GM21390 (cell line): ENCODE measurements around the gene CHTF8.
"Not testable (repeated sequence)": the region's sequence is repeated elsewhere in the genome, so short reads cannot be mapped to it uniquely, and the experiment has no call there.

Source experiments
- ATAC-seq: cut with Tn5 transposase; IDR thresholded peaks from one replicate; pipeline ENCODE4 v1.9.1; 2021; ENCODE audit not compliant: unreplicated experiment

The CHTF8 gene

DNA sequence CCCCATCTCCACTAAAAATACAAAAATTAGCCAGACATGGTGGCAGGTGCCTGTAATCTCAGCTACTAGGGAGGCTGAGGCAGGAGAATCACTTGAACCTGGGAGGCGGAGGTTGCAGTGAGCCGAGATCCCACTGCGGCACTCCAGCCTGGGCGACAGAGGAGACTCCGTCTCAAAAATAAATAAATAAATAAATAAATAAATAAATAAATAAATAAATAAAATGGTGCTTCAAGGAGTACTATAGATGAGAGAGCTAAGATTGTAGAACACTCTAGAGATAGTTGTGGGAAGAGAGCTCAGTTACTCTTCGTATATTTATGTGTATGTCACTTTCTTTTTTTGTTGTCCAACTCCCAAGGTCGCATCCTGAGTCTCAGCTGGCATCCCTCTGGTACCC is 7.1 kb upstream of the CHTF8 start:
- ATAC-seq: not testable (repeated sequence)

DNA sequence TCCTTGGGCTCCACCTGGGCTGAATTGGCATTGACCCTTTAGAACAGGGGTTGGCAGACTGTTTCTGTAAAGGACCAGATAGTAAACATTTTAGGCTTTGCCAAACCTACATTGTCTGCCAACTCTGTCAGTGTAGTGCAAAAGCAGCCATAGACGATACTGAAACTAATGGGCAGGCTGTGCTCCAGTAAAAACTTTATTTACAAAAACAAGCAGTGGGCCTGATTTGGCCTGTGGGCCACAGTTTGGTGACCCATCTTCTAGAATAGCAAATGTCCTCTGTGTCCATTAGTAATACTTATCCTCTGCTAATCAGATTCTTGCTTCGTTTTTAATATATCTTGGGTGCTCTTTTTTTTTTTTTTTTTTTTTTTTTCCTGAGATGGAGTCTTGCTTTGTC is 6.2 kb upstream of the CHTF8 start:
- ATAC-seq: no peak

DNA sequence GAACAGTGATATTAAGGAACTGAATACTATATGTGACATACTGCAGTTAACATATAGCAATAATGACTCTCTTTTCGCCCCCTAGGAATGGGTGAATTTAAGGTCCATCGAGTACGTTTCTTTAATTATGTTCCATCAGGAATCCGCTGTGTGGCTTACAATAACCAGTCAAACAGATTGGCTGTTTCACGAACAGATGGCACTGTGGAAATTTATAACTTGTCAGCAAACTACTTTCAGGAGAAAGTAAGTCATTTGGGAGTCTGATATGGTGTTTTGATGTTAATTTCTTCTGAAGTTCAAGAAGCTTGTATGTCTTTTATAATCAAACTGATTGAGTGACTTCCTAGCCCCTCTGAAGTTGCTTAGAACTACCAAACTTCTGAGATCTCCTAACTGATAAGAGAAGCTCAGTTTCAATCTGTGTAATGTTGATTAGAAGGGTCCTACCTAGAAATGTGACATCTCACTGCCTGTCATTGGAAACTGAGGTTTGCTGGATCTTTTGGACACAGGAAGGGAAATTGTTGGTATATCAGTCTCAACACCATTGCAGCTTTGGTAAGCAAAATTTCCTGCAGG is 1.1 kb upstream of the CHTF8 start:
- ATAC-seq: no peak

DNA sequence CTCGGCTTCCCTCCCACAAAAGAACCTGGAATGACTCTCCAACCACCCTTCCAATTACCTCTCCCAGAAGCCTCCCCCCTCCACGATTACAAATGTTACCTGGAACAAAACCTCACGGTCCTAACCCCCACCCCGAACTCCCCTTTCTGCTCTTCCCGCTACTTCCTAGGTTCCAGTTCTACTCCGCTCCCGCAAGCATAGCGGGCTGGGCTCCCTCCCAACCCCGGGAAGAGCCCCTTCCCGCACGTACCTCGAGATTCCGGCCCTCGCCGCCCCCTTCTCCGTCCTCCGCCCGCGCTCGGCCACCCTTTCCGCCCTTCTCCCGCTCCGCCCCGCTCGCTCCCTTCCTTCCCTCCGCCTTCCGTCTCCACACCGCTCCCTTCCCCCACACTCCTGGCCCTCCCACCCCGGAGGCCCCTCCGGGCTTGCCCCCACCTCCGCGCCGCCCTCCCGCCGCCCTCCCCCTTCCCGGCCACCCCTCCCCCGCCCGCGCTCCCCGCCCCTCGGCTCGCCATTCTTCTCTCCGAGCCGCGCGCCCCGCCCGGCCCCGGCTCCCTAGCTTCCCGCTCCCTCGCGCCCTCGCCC is 457 bp downstream of the CHTF8 start:
- ATAC-seq: peak; percentile 41

DNA sequence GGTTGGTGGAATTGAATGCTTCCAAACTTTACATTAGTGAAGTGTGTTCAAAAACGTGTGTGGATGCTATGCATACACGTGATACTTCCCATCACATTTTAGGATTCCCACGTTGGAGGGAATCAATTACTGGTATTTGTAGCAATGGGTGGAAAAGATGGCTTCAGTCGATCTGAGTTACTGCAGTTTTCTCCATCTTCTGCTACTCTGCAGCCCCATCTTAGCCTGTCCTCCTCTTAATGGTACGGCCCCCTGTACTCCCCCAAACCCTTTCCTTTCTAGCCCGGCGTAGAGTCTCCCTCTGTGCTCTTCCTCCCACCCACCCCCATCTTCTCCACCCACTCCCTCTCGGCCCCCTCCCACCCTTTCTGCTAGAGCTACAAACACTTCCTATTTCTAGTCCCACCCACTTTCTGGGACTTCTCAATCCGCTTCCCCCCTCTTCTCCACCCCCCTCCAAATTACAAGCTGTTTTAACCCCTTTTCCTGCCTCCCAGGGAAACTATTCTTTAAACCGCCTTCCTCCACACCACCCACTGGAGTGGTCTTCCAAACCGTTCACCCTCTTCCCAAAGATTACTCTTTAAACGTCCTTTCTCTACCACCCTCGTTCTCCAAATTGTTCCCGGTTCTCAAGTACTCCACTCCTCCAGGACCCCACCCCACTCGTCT is 1.1 kb downstream of the CHTF8 start:
- ATAC-seq: no peak

DNA sequence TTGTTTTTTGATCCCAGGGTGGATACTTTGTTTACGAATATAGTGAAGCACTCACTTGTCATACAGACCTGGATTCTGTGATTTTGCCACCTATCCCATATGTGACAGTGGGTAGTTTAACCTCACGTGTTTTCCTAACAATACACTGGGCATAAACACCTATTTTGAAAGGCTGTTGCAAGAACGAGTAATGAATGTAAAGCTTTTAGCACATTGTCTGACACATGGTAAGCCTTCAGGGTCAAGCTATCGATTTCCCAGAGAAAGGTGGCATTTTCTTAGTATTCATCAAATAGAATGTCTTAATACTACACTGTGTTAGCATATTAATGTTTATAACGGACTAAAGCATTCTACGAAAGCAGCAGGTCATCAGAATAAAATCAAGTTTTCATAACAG is 1.9 kb downstream of the CHTF8 start:
- no peak for ATAC-seq

DNA sequence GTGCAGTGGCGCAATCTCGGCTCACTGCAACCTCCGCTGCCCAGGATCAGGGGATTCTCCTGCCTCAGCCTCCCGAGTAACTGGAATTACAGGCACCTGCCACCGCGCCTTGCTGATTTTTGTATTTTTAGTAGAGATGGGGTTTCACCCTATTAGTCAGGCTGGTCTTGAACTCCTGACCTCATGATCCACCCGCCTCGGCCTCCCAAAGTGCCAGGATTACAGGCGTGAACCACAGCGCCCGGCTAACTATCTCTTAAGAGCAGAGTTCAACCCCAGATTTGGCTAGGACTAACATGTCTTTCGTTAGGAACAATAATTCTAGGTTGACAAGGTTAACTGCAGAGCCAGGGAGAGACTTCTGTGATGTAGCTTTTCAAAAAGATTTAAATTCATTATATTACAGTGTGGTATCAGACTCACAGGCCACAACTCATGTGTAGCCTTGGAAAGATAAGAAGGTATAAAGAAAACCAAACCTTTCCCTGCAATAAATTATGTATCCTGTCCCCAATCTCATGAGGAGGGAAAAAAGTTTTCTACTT is 4.3 kb downstream of the CHTF8 start:
- ATAC-seq: no peak

DNA sequence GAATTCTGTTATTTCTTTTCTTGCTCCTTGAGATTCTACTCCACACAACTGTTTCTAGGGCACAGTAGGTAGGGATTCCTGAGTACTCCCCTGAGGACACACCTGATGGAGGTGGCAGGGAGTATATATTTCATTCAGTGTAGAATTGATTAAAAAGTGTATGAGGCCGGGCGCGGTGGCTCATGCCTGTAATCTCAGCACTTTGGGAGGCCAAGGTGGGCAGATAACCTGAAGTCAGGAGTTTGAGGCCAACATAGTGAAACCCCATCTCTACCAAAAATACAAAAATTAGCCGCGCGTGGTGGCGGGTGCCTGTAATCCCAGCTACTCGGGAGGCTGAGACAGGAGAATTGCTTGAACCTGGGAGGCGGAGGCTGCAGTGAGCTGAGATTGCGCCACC is 5.6 kb downstream of the CHTF8 start:
- ATAC-seq: not testable (repeated sequence)

DNA sequence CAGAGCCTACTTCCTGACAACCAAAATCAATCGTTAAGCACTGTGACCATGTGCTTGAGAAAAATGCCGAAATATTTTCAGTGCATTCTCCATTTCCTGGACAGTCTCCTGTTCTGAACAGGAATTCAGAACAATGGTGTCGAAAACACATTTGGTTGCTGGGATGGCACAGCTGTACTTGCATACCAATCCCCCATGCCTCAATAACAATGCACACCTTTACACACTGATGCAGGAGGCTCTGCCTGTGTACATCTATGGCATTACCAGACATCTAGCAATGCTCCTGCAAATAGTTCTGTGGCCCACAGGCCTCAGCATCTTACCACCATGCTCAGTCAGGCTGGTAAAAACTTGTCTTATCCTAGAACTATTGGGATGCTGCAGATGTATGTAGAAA is 6.2 kb downstream of the CHTF8 start:
- no peak for ATAC-seq

DNA sequence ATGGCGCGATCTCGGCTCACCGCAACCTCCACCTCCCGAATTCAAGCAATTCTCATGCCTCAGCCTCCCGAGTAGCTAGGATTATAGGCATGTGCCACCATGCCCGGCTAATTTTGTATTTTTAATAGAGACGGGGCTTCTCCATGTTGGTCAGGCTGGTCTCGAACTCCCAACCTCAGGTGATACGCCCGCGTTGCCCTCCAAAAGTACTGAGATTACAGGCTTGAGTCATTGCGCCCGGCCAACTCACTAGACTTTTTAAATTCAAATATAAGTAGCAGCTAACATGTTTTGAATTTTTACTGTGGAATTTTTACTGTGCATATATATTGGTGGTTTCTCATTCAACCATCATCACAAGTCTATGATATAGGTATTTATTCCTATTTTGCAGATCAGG is 7.4 kb downstream of the CHTF8 start:
- not testable (repeated sequence) for ATAC-seq

DNA sequence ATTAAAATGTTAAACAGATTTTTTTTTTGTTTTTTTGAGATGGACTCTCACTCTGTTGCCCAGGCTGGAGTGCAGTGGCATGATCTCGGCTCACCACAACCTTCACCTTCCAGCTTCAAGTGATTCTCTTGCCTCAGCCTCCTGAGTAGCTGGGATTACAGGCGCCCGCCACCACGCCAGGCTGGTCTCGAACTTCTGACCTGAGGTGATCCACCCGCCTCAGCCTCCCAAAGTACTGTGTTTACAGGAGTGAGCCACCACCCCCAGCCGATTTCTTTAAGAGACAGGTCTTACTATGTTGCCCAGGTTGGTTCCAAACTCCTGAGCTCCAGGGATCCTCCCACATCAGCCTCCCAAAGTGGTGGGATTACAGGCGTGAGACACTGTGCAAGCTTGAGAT is 8.0 kb downstream of the CHTF8 start:
- not testable (repeated sequence) for ATAC-seq

DNA sequence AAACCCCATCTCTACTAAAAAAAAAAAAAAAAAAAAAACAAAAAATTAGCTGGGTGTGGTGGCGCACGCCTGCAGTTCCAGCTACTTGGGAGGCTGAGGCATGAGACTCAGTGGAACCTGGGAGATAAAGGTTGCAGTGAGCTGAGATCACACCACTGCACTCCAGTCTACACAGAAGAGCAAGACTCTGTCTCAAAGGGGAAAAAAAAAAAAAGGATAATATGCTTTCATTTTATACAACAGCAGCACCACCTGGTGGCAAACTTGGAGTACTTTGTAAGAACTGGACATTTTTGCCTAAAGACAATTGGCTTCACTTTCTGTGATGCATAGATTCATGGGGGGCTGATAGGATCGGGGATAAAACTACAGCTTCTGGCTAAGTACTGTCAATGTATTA is 8.5 kb downstream of the CHTF8 start:
- ATAC-seq: no peak

DNA sequence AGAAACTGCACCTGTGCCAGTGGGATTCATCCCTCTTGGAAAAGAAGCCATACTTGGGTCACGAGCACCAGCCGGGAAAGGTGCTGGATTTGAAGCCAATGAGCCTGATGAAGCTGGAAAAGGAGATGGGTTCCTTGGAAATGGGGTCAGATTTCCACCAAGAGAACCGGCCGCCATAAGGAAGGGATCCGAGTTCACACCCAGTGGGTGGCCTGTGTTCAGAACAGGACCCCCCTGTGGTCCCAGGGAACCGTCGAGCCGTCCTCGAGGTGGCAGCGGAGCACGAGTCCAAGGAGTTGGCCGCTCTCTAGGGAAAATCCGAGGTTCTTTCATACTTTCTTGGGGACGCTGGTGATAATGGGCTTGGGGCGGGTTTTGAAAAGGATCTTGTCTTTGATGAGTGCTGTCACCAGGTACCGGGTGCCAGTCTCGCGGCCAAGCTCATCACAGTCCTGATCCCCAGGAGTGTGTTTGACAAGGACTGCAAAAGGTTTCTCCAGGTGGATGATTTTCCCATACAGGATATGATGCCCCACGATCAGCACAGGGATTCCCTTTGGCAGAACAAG is 12.2 kb downstream of the CHTF8 start:
- no peak for ATAC-seq

DNA sequence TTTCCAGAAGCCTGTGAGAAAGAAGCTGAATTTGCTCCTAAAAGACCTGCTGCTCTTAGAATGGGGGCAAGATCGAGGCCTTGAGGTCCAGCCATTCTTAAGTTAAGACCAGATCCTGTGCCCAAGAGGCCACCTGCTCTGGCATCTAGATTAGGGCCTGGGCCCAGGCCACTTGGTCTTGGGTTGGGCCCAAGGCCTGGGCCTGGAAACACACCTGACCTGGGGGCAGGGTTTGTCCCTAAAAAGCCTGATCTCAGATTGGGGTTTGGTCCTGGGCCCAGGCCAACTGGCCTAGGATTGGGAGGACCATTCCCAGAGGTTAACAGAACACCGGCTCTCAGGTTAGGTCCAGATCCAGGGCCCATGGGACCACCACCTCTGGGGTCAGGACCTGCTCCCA is 12.9 kb downstream of the CHTF8 start:
- no peak for ATAC-seq

DNA sequence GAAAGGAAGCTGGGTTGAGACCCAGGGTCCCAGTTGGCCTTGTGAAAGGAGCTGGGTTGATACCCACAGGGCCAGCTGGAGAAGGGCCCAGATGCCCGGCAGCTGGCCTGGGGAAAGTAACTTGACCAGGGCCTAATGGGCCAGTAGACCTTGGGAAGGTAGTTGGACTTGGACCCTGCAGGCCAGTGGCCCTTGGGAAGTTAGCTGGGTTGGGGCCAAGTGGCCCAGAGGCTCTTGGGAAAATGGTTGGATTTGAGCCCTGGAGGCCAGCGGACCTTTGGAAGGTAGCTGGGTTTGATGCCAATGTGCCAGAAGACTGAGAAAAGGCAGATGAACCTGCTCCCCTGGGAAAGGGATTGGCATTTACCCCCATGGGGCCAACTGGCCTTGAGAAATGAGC is 13.4 kb downstream of the CHTF8 start:
- ATAC-seq: no peak

DNA sequence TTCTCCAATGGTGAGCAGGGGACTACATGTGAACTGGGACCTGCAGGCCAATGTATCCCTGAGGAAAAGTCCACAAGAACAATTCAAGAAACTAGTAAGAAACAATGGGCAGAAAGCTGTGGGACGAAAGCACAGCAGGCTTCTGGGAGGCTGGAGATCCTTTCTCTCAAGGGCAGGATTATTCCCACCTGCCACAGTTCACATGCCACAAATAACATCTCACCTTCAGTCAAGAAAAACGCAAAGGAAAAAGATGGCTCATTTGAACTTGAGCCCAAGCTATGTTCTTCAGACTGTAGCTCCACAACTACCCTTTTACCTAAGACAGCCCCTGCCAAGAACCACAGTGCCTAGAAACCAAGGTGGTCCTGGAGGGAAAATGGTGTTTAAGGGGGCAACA is 13.9 kb downstream of the CHTF8 start:
- no peak for ATAC-seq

DNA sequence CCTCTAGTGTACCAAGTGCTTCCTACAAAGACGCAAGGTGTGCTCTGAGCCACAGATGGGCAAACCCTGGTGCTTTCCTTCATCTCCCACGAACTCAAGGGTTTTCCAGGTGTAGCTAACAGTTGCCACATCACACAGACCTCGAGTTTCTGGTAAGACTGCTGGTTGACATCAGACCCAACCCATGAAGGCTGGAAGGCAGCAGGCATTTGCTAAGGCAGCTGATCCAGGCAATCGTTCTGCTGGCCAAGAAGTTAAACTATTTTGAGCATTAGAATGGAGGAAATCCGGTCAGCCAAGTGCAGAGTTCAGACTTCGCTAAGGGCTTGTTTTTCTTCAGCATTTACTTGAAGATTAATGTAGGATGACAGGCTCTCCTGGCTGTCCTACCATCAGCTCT is 15.5 kb downstream of the CHTF8 start:
- no peak for ATAC-seq

DNA sequence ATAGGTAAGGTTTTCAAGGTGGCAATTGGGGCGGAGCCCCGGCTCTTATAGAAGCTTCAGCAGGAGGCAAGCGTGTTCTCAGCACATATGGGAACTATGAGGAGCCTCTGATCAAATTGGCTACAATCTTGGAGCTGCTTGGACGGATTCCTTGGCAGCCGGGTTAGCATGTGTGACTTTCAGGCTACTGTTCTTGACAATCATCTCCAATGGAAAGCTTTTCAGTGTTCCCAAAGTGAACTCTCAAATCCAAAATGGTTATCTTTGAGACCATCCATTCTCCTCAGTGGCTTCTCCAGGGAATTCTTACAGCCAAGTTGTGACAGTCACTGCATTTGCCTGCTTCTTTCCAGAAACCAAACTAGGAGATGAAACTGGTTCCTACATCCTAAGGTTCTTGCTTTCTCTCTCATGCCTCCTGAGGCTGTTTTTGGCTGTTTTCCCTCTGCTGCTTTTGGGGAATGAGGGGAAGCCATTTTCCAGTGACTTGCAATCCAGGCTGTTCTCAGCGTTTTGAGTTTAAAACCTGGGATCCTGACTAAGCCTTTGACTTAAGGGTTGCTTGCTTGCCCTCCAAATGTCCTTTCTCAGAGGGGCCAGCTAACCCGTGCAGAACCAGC is 16.0 kb downstream of the CHTF8 start:
- ATAC-seq: no peak

DNA sequence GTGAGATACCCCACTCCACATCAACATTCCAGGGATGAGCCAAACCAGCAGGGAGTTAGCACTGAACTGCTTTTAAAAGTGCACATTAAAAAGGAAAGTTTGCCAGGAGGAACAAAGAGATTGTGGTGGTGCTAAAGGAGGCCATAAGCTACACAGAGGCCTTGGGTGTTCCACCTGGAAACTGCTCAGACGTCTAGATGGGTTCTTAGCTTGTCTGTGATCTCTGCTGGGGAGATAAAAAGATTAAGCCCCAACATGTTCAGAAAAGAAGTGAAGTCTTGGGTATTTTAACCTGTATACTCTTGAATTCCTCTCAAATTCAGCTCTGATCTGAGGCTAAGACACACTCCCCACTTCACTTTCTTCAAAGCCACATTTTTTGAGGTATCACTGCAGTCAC is 16.6 kb downstream of the CHTF8 start:
- ATAC-seq: no peak

DNA sequence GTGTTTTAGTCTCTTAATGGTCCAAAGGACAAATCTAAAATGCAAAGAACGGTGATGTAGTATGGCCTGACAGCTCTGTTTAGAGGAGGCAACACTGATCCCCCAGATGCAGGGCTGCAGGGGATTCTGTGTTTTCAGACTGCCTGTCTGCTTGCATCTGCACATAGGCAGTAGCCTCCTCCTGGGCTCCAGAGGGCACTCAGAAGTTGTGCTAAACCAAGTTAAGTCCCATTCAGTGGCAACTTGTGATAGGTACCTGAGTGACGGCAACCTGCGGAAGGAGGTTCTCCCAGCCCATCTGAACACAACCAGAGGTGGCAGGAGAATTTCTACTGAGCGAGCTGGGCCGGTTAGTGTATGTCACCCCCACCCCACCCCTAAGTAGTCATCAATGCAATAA is 17.0 kb downstream of the CHTF8 start:
- no peak for ATAC-seq

DNA sequence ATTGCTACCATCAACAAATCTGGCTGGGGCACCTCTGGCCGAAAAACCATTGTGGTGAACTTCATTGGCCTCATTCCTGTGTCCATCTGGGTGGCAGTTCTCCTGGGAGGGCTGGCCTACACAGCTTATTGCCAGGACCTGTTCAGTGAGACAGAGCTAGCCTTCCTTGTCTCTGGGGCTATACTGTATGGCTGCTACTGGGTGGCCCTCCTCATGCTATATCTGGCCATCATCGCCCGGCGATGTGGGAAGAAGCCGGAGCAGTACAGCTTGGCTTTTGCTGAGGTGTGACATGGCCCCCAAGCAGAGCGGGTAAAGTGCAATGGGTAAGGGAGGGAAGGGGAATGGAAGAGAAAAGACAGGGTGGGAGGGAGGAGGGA is 17.4 kb downstream of the CHTF8 start:
- ATAC-seq: no peak
